GM23248 (cell line): ENCODE measurements around the gene CTSW.

ENCODE experiments used
- EZH2 ChIP-seq: fragments of 200-600 bp; sonication (generic); IDR thresholded peaks from 2 replicates; pipeline ENCODE4 v1.6.1; 2018; ENCODE audit warnings: antibody characterized with exemption, mild to moderate bottlenecking; ENCODE audit not compliant: insufficient read depth, poor library complexity, severe bottlenecking
- EZH2phosphoT487 ChIP-seq: fragments of 200-600 bp; sonication (generic); IDR thresholded peaks from 2 replicates; pipeline ENCODE4 v1.6.1; 2018; ENCODE audit warnings: antibody characterized with exemption, moderate library complexity, mild to moderate bottlenecking, low read depth; ENCODE audit not compliant: insufficient read depth

DNA sequence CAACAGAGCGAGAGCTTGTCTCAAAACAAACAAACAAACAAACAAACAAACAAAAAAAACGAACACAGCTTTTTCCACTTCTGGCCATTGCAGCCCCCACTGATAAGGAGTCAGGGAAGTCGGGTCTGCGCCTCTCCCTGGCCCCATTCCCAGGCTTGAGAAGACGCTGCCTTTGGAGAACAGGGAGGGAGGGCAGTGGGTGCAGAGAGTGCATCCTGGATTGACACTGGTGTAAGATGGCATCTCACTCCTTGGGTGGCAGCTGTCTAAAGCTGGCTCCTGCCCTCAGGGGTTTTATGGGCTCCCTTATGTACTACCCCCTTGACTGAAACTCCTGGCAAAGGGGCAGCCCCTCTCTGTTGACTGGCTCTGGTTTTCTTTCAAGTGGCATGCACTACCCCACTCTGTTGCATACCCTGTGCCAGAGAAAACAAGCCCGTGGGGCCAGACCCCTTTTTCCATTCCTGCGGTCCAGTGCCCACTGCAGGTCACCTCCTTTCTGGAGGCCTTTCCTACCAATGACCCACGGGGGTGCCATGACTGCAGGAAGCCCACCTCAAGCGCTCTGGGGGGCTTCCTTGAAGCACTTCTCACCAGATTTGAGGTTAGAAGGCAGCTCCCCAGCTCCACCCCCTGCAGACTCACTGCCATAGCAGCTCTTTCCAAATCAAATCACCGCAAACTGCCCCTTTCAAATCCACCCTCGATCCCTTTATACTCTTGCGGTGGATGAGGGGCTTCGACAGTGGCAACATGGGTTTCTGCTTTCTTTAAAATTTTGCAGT lies 52.3 kb downstream of the CTSW start:
- TF ChIP-seq EZH2 (no peak), EZH2phosphoT487 (no peak)
